H9 (cell line): ENCODE measurements around the gene TRIM9. TPM values are rescaled to one million over a fixed set of nuclear protein-coding genes. Genes with fewer than 3 reads are reported as not detected.

Source experiments
- DNase-seq: peaks from one replicate; pipeline ENCODE4 v3.0.0-alpha.2; 2017
- H2AFZ ChIP-seq: one replicate; pipeline ENCODE4 v1.6.1; 2013; ENCODE audit warnings: mild to moderate bottlenecking, low read length, control low read depth, moderate library complexity
- H2AK5ac ChIP-seq: 2 replicates; pipeline ENCODE4 v1.6.1; 2013; ENCODE audit warnings: low read length, control low read depth, mixed read lengths; ENCODE audit not compliant: insufficient read length
- H2BK120ac ChIP-seq: one replicate; pipeline ENCODE4 v1.6.1; 2013; ENCODE audit warnings: low read depth, mild to moderate bottlenecking, low read length, control low read depth, inconsistent platforms; ENCODE audit not compliant: poor library complexity, severe bottlenecking
- H2BK12ac ChIP-seq: 2 replicates; pipeline ENCODE4 v1.6.1; 2013; ENCODE audit warnings: low read length, control low read depth, mixed read lengths, low read depth; ENCODE audit not compliant: insufficient read length
- H2BK15ac ChIP-seq: 2 replicates; pipeline ENCODE4 v1.6.1; 2013; ENCODE audit warnings: low read depth, low read length, control low read depth
- H2BK20ac ChIP-seq: one replicate; pipeline ENCODE4 v1.6.1; 2013; ENCODE audit warnings: low read depth, mild to moderate bottlenecking, low read length, control low read depth, inconsistent platforms; ENCODE audit not compliant: poor library complexity, severe bottlenecking
- H2BK5ac ChIP-seq: 2 replicates; pipeline ENCODE4 v1.6.1; 2013; ENCODE audit warnings: low read length, control low read depth, mixed read lengths; ENCODE audit not compliant: insufficient read length
- H3K14ac ChIP-seq: 2 replicates; pipeline ENCODE4 v1.6.1; 2013; ENCODE audit warnings: low read length, control low read depth; ENCODE audit not compliant: insufficient read depth
- H3K18ac ChIP-seq: 2 replicates; pipeline ENCODE4 v1.6.1; 2013; ENCODE audit warnings: low read depth, mild to moderate bottlenecking, mixed read lengths, low read length, control low read depth; ENCODE audit not compliant: insufficient read length
- H3K23ac ChIP-seq: 2 replicates; pipeline ENCODE4 v1.6.1; 2013; ENCODE audit warnings: low read length, control low read depth, mixed read lengths, low read depth; ENCODE audit not compliant: insufficient read length
- H3K23me2 ChIP-seq: 2 replicates; pipeline ENCODE4 v1.6.1; 2013; ENCODE audit warnings: low read depth, mild to moderate bottlenecking, mixed read lengths, low read length, control low read depth; ENCODE audit not compliant: insufficient read length, poor library complexity, severe bottlenecking
- H3K27ac ChIP-seq: 2 replicates; pipeline ENCODE4 v1.5.1; 2013; ENCODE audit warnings: low read length, control low read depth, mixed read lengths, low read depth; ENCODE audit not compliant: insufficient read length
- H3K27me3 ChIP-seq: 2 replicates; pipeline ENCODE4 v1.6.1; 2013; ENCODE audit warnings: low read length, control low read depth, inconsistent platforms; ENCODE audit not compliant: insufficient read depth
- H3K4ac ChIP-seq: 2 replicates; pipeline ENCODE4 v1.6.1; 2013; ENCODE audit warnings: low read depth, mild to moderate bottlenecking, control low read depth, inconsistent platforms, low read length, moderate library complexity
- H3K4me1 ChIP-seq: 2 replicates; pipeline ENCODE4 v1.6.1; 2013; ENCODE audit warnings: low read length, control low read depth, inconsistent platforms; ENCODE audit not compliant: insufficient read depth
- H3K4me2 ChIP-seq: 2 replicates; pipeline ENCODE4 v1.6.1; 2013; ENCODE audit warnings: low read length, control low read depth, mixed read lengths; ENCODE audit not compliant: insufficient read length, insufficient read depth
- H3K56ac ChIP-seq: 2 replicates; pipeline ENCODE4 v1.6.1; 2013; ENCODE audit warnings: low read depth, mild to moderate bottlenecking, mixed read lengths, low read length, control low read depth; ENCODE audit not compliant: insufficient read length
- H3K79me1 ChIP-seq: 2 replicates; pipeline ENCODE4 v1.6.1; 2013; ENCODE audit warnings: low read depth, mild to moderate bottlenecking, moderate library complexity, low read length, control low read depth, inconsistent platforms; ENCODE audit not compliant: insufficient read depth, poor library complexity, severe bottlenecking
- H3K79me2 ChIP-seq: 2 replicates; pipeline ENCODE4 v1.6.1; 2013; ENCODE audit warnings: low read length, control low read depth, inconsistent platforms; ENCODE audit not compliant: insufficient read depth
- H3K9ac ChIP-seq: 2 replicates; pipeline ENCODE4 v1.6.1; 2013; ENCODE audit warnings: low read length, control low read depth, mixed read lengths; ENCODE audit not compliant: insufficient read length; ENCODE audit errors: extremely low read depth
- H3K9me3 ChIP-seq: one replicate; pipeline ENCODE4 v1.6.1; 2013; ENCODE audit warnings: low read depth, low read length, inconsistent platforms; ENCODE audit not compliant: control insufficient read depth
- H3T11ph ChIP-seq: one replicate; pipeline ENCODE4 v1.6.1; 2013; ENCODE audit warnings: mild to moderate bottlenecking, low read length, control low read depth, inconsistent platforms
- H4K20me1 ChIP-seq: one replicate; pipeline ENCODE4 v1.6.1; 2013; ENCODE audit not compliant: control insufficient read depth, insufficient read length, insufficient read depth
- H4K5ac ChIP-seq: 2 replicates; pipeline ENCODE4 v1.6.1; 2013; ENCODE audit warnings: low read depth, mild to moderate bottlenecking, mixed read lengths, low read length, control low read depth; ENCODE audit not compliant: insufficient read length
- H4K8ac ChIP-seq: replicated peaks from 2 replicates; pipeline ENCODE4 v1.6.1; 2013; ENCODE audit warnings: low read length, control low read depth, mixed read lengths, low read depth; ENCODE audit not compliant: insufficient read length
- H4K91ac ChIP-seq: 2 replicates; pipeline ENCODE4 v1.6.1; 2013; ENCODE audit warnings: low read depth, mild to moderate bottlenecking, moderate library complexity, mixed read lengths, low read length, control low read depth; ENCODE audit not compliant: insufficient read length
- H3K27ac Mint-ChIP-seq, 3 experiments: 2 replicates in 2 of 3; 3 replicates in 1 of 3; pipeline ENCODE4 v1.8.0; 2020 to 2021; ENCODE audit warnings: mixed read lengths in 3 of 3, mild to moderate bottlenecking in 1 of 3, moderate library complexity in 1 of 3
- H3K27me3 Mint-ChIP-seq: 2 replicates; pipeline ENCODE4 v1.8.0; 2021; ENCODE audit warnings: low read depth, mild to moderate bottlenecking, moderate library complexity, mixed read lengths
- H3K36me3 Mint-ChIP-seq, 3 experiments: 2 replicates in 2 of 3; 3 replicates in 1 of 3; pipeline ENCODE4 v1.8.0; 2020 to 2021; ENCODE audit warnings: low read depth in 3 of 3, mixed read lengths in 3 of 3; ENCODE audit not compliant: insufficient read depth in 1 of 3
- H3K4me1 Mint-ChIP-seq, 2 experiments: 2 replicates each; pipeline ENCODE4 v1.8.0; 2020; ENCODE audit warnings: mixed read lengths in 2 of 2
- H3K4me3 Mint-ChIP-seq, 2 experiments: 2 replicates in 1 of 2; 3 replicates in 1 of 2; pipeline ENCODE4 v1.8.0; 2020 to 2021; ENCODE audit warnings: mild to moderate bottlenecking in 2 of 2, mixed read lengths in 2 of 2, moderate library complexity in 1 of 2
- H3K9me3 Mint-ChIP-seq, 2 experiments: 2 replicates in 1 of 2; 3 replicates in 1 of 2; pipeline ENCODE4 v1.8.0; 2020; ENCODE audit warnings: mild to moderate bottlenecking in 2 of 2, mixed read lengths in 2 of 2, moderate library complexity in 1 of 2
- CTCF ChIP-seq: fragments of 200-600 bp; sonication (generic); conservative IDR thresholded peaks from 3 replicates; pipeline ENCODE4 v1.8.0; 2021; ENCODE audit warnings: antibody characterized with exemption, mild to moderate bottlenecking
- WGBS: extraction: QIAGEN DNeasy Blood & Tissue Kit; methylation state at CpG from one replicate; pipeline ENCODE4 v1.1.7; 2013; ENCODE audit warnings: missing lambda C conversion rate, low lambda C conversion rate, mixed read lengths; ENCODE audit not compliant: insufficient read length; ENCODE audit errors: extremely low coverage; 5-methylcytosine and 5-hydroxymethylcytosine counted together
- total RNA-seq: library from RNA; stranded (reverse); gene quantifications from 2 replicates; pipeline ENCODE4 v1.2.1, GENCODE V29; 2021

TRIM9 gene
- total RNA-seq, 1 experiment from 2014 or later = 0.98 TPM

GRCh38 chr14:51080645-51081044, 14.3 kb downstream of the TRIM9 start:
- H3K4me1 Mint-ChIP-seq = peaks cover 0 to 2% of the 10 kb centered on the region in 2 experiments; a peak in 2 of 4 replicates
- H3K23me2 ChIP-seq = no peaks in the 10 kb centered on the region
- H3K79me2 ChIP-seq = no peaks in the 10 kb centered on the region
- H3K27me3 ChIP-seq = no peaks in the 10 kb centered on the region
- H4K5ac ChIP-seq = no peak overlapping the region
- H2BK15ac ChIP-seq = no peak overlapping the region
- H3K9me3 Mint-ChIP-seq = no peaks in the 10 kb centered on the region
- H3K79me1 ChIP-seq = no peaks in the 10 kb centered on the region
- H3K4me3 Mint-ChIP-seq = no peak overlapping the region
- no peak overlapping the region for H3K18ac ChIP-seq
- no peak overlapping the region for H4K91ac ChIP-seq
- no peak for TF ChIP-seq CTCF
- H3K14ac ChIP-seq = no peak overlapping the region
- H3K56ac ChIP-seq = no peak overlapping the region
- no peaks in the 10 kb centered on the region for H3K4me1 ChIP-seq
- no peak overlapping the region for H3T11ph ChIP-seq
- H2BK12ac ChIP-seq = no peak overlapping the region
- H3K9me3 ChIP-seq = no peaks in the 10 kb centered on the region
- H3K27me3 Mint-ChIP-seq = no peaks in the 10 kb centered on the region
- H3K36me3 Mint-ChIP-seq = no peaks in the 10 kb centered on the region
- no peak overlapping the region for H3K4ac ChIP-seq
- H2BK20ac ChIP-seq = no peak overlapping the region
- no peak overlapping the region for H2AK5ac ChIP-seq
- no peak overlapping the region for H2BK120ac ChIP-seq
- no peak overlapping the region for H3K9ac ChIP-seq
- H2BK5ac ChIP-seq = no peak overlapping the region
- no peak overlapping the region for H3K4me2 ChIP-seq
- no peak overlapping the region for H2AFZ ChIP-seq
- no peak overlapping the region for H3K27ac ChIP-seq
- H3K27ac Mint-ChIP-seq = no peak overlapping the region
- H3K23ac ChIP-seq = no peak overlapping the region
- no peaks in the 10 kb centered on the region for H4K20me1 ChIP-seq
- WGBS = no CpG with 5 or more reads among the region's 3 CpGs
- H4K8ac ChIP-seq = no peak overlapping the region
- DNase-seq = no peak
